Endothelial cell of umbilical vein (primary cell): ENCODE measurements around the gene OR5V1. TPM values are rescaled to one million over a fixed set of nuclear protein-coding genes. Genes with fewer than 3 reads are reported as not detected.
"Not testable (repeated sequence)": the region's sequence is repeated elsewhere in the genome, so short reads cannot be mapped to it uniquely, and the experiment has no call there.

Experiments
- BruUV-seq: library from RNA; stranded (reverse); fragments of 400-500 nt; replicated peaks from 2 replicates; lab custom pipeline; 2021; lab: Mats Ljungman, UMichigan
- CTCF ChIA-PET: fragments of 300-600, 350-600 bp; sonication (Branson Sonifier 250); formaldehyde crosslinking; loops from one replicate; lab custom pipeline; 2021; ENCODE audit warnings: antibody characterized with exemption, inconsistent platforms; lab: Charles Lee
- POLR2A ChIA-PET: fragments of 300-600, 350-600 bp; sonication (Branson Sonifier 250); formaldehyde crosslinking; loops from one replicate; lab custom pipeline; 2021; ENCODE audit warnings: antibody characterized with exemption, inconsistent platforms; lab: Charles Lee
- DNase-seq: peaks from one replicate; pipeline ENCODE4 v3.0.0-alpha.2; 2011; ENCODE audit warnings: low read depth, low spot score
- FAIRE-seq: peaks from 2 replicates; lab custom pipeline; 2011; peaks lifted over from hg19 to GRCh38; lab: Jason Lieb, UNC
- H2AFZ ChIP-seq: 2 replicates; pipeline ENCODE4 v1.6.0; 2012; ENCODE audit warnings: low read depth, low read length, control low read depth, inconsistent platforms
- H3K27ac ChIP-seq: 2 replicates; pipeline ENCODE4 v1.5.1; 2011; ENCODE audit warnings: low read depth, mild to moderate bottlenecking, control low read depth, low read length, moderate library complexity; ENCODE audit not compliant: insufficient read depth
- H3K27me3 ChIP-seq, 2 experiments: 2 replicates each; pipeline versions ENCODE4 v1.6.0 to v1.6.1; 2011; ENCODE audit warnings: low read length in 2 of 2, mixed read lengths in 1 of 2; ENCODE audit not compliant: control insufficient read depth in 2 of 2, insufficient read depth in 2 of 2
- H3K36me3 ChIP-seq, 2 experiments: 2 replicates in 1 of 2; 3 replicates in 1 of 2; pipeline ENCODE4 v1.5.1; 2011; ENCODE audit warnings: low read length in 2 of 2, mild to moderate bottlenecking in 1 of 2, moderate library complexity in 1 of 2; ENCODE audit not compliant: control insufficient read depth in 2 of 2, insufficient read depth in 2 of 2; ENCODE audit errors: extremely low read depth in 1 of 2
- H3K4me1 ChIP-seq: 3 replicates; pipeline ENCODE4 v1.5.1; 2011; ENCODE audit warnings: mild to moderate bottlenecking, low read length; ENCODE audit not compliant: control insufficient read depth, insufficient read depth; ENCODE audit errors: extremely low read depth
- H3K4me2 ChIP-seq: 2 replicates; pipeline ENCODE4 v1.6.1; 2011; ENCODE audit warnings: low read length, control low read depth, mixed read lengths; ENCODE audit not compliant: insufficient read depth
- H3K4me3 ChIP-seq, 3 experiments: fragments of 200-600 bp in 1 of 3; sonication (generic), shearing (Covaris generic) in 1 of 3; replicated peaks in 1 of 3; 2 replicates each; pipeline ENCODE4 v1.5.1; 2011 to 2016; ENCODE audit warnings: control low read depth in 3 of 3, low read length in 3 of 3, mild to moderate bottlenecking in 2 of 3, inconsistent platforms in 1 of 3, low read depth in 1 of 3, moderate library complexity in 1 of 3; ENCODE audit not compliant: insufficient read depth in 1 of 3
- H3K79me2 ChIP-seq: 2 replicates; pipeline ENCODE4 v1.6.0; 2012; ENCODE audit warnings: low read length, inconsistent platforms; ENCODE audit not compliant: control insufficient read depth, insufficient read depth
- H3K9ac ChIP-seq: replicated peaks from 2 replicates; pipeline ENCODE3; 2011; ENCODE audit warnings: low read length, control low read depth; ENCODE audit not compliant: insufficient read depth; ENCODE audit errors: extremely low read depth
- H3K9me1 ChIP-seq: replicated peaks from 3 replicates; pipeline ENCODE4 v1.6.0; 2011; ENCODE audit warnings: mild to moderate bottlenecking, low read length; ENCODE audit not compliant: control insufficient read depth, insufficient read depth; ENCODE audit errors: extremely low read depth
- H3K9me3 ChIP-seq: replicated peaks from 2 replicates; pipeline ENCODE4 v1.5.1; 2012; ENCODE audit warnings: low read length, inconsistent platforms; ENCODE audit not compliant: control insufficient read depth, insufficient read depth
- H4K20me1 ChIP-seq: replicated peaks from 2 replicates; pipeline ENCODE3; 2011; ENCODE audit warnings: mild to moderate bottlenecking, low read length; ENCODE audit not compliant: control insufficient read depth, insufficient read depth; ENCODE audit errors: extremely low read depth
- CTCF ChIP-seq, 2 donors: IDR thresholded peaks; 1 replicate in 1 of 2; 2 replicates in 1 of 2; pipeline ENCODE4 v1.5.1; 2011; ENCODE audit warnings: low read length in 2 of 2, mild to moderate bottlenecking in 2 of 2, moderate library complexity in 2 of 2, control low read depth in 1 of 2, inconsistent platforms in 1 of 2, low read depth in 1 of 2; ENCODE audit not compliant: insufficient read depth in 1 of 2; ENCODE audit errors: extremely low read depth in 1 of 2
- EZH2 ChIP-seq: IDR thresholded peaks from 2 replicates; pipeline ENCODE4 v1.6.1; 2012; ENCODE audit warnings: borderline replicate concordance, low read depth, mild to moderate bottlenecking, moderate library complexity, low read length, inconsistent platforms; ENCODE audit not compliant: severe bottlenecking
- FOS ChIP-seq: IDR thresholded peaks from 2 replicates; pipeline ENCODE4 v1.6.1; 2011; ENCODE audit warnings: mild to moderate bottlenecking, low read length, moderate library complexity, borderline replicate concordance; ENCODE audit not compliant: insufficient read depth
- GATA2 ChIP-seq: IDR thresholded peaks from 2 replicates; pipeline ENCODE4 v1.7.0; 2011; ENCODE audit warnings: low read depth, mild to moderate bottlenecking, moderate library complexity, mixed read lengths, low read length; ENCODE audit not compliant: insufficient read length, insufficient read depth
- JUN ChIP-seq: IDR thresholded peaks from 2 replicates; pipeline ENCODE4 v1.6.1; 2011; ENCODE audit warnings: borderline replicate concordance, low read depth; ENCODE audit not compliant: insufficient read length, insufficient read depth
- MYC ChIP-seq: IDR thresholded peaks from one replicate; pipeline ENCODE4 v1.6.1; 2011; ENCODE audit warnings: mild to moderate bottlenecking, low read depth, low read length
- POLR2A ChIP-seq: IDR thresholded peaks from 2 replicates; pipeline ENCODE4 v1.6.1; 2012; ENCODE audit warnings: low read depth, mild to moderate bottlenecking, control low read depth, low read length
- POLR2AphosphoS5 ChIP-seq: IDR thresholded peaks from 2 replicates; pipeline ENCODE4 v1.6.1; 2012; ENCODE audit warnings: low read depth, mild to moderate bottlenecking, control low read depth, low read length, moderate library complexity; ENCODE audit not compliant: insufficient read depth
- dilution Hi-C: fragments of 300-500 bp; cut with MboI; formaldehyde crosslinking; loops from one replicate; pipeline ENCODE4 v1.15.0; 2019; ENCODE audit warnings: low sequenced_read_pairs; ENCODE audit not compliant: extremely low pct_ligation_motif_present
- intact Hi-C: fragments of 100-400 bp; cut with micrococcal nuclease; formaldehyde crosslinking; loops from one replicate; pipeline ENCODE4 v1.10.0; 2022
- polyA plus RNA-seq, 4 experiments: library from polyadenylated mRNA; depleted of rRNA in 3 of 4; stranded (reverse) in 3 of 4; unstranded in 1 of 4; fragments of >200 nt; gene quantifications; 2 replicates each; pipeline versions ENCODE4 v1.2.1 to v1.2.3, GENCODE V29; 2011 to 2012; ENCODE audit warnings: missing spikeins in 1 of 4
- total RNA-seq: library from RNA; stranded (reverse); gene quantifications from 2 replicates; pipeline ENCODE4 v1.2.3, GENCODE V29; 2021

The OR5V1 gene
- total and polyA plus RNA-seq, 2 donors (not counting 3 experiments of a cell fraction or from before 2014, with no cell fraction given): not detected

- H3K4me1 ChIP-seq: no peaks in the 10 kb centered on the region
- intact Hi-C loops: no loop called here
- CTCF ChIA-PET: no interaction called here
These were observed 13.7 kb downstream of the OR5V1 start for GRCh38 chr6:29354980-29355379.

GRCh38 chr6:29349348-29349747 is 19.3 kb downstream of the OR5V1 start:
- intact Hi-C loops, H3K9me3 ChIP-seq, BruUV-seq, H3K4me2 ChIP-seq, dilution Hi-C loops, H3K9me1 ChIP-seq, POLR2A ChIA-PET, H4K20me1 ChIP-seq, H3K4me3 ChIP-seq, CTCF ChIA-PET, H3K9ac ChIP-seq, DNase-seq, FAIRE-seq, H3K79me2 ChIP-seq, H3K27ac ChIP-seq, H3K27me3 ChIP-seq, H2AFZ ChIP-seq, H3K36me3 ChIP-seq, H3K4me1 ChIP-seq: not testable (repeated sequence)

More at GRCh38 chr6:29354980-29355379, 13.7 kb downstream of the OR5V1 start:
- H3K9ac ChIP-seq: no peak overlapping the region
- no peak for TF ChIP-seq POLR2AphosphoS5
- no peak for TF ChIP-seq EZH2
- no peak for TF ChIP-seq CTCF (IDR thresholded peaks at IDR 0.05; ENCODE audit: extremely low read depth in 1 of 2, insufficient read depth in 1 of 2, low read depth in 1 of 2, low read length in 2 of 2)
- TF ChIP-seq JUN: no peak
- no peak for TF ChIP-seq FOS
- TF ChIP-seq MYC: no peak
- TF ChIP-seq POLR2A: no peak
- TF ChIP-seq GATA2: no peak
- no peaks in the 10 kb centered on the region for H3K9me1 ChIP-seq
- peaks cover 3% of the 10 kb centered on the region for H3K9me3 ChIP-seq
- H2AFZ ChIP-seq: no peak overlapping the region
- dilution Hi-C loops: no loop called here
- no peaks in the 10 kb centered on the region for H3K27me3 ChIP-seq
- FAIRE-seq (no peak), DNase-seq (no peak)
- H3K79me2 ChIP-seq: no peaks in the 10 kb centered on the region
- H3K4me3 ChIP-seq: no peak overlapping the region
- no peak overlapping the region for H3K4me2 ChIP-seq
- no peaks in the 10 kb centered on the region for H3K36me3 ChIP-seq
- no peaks in the 10 kb centered on the region for H4K20me1 ChIP-seq
- POLR2A ChIA-PET: no interaction called here
- H3K27ac ChIP-seq: no peak overlapping the region
- no TSS peak for BruUV-seq
